GM23338 (cell line): ENCODE results near the gene LRIG3. TPM values are rescaled to one million over a fixed set of nuclear protein-coding genes. Genes with fewer than 3 reads are reported as not detected.

ENCODE experiments used
- ATAC-seq: fragments of 200-7000 bp; cut with Tn5 transposase; 3 replicates; pipeline ENCODE4 v1.9.1; 2020
- DNase-seq: peaks from one replicate; pipeline ENCODE4 v3.0.0-alpha.2; 2015; ENCODE audit warnings: low spot score
- H2AFZ ChIP-seq: fragments of 200-600 bp; sonication (generic); 2 replicates; pipeline ENCODE4 v1.8.0; 2016; ENCODE audit warnings: antibody characterized with exemption, mild to moderate bottlenecking, moderate library complexity
- H3F3A ChIP-seq: fragments of 200-600 bp; sonication (generic); replicated peaks from 2 replicates; pipeline ENCODE4 v1.8.0; 2017; ENCODE audit warnings: antibody characterized with exemption, mixed run types, low read depth
- H3K27ac ChIP-seq: fragments of 200-600 bp; sonication (generic); 2 replicates; pipeline ENCODE4 v1.6.1; 2016; ENCODE audit warnings: low read depth
- H3K27me3 ChIP-seq: fragments of 200-600 bp; sonication (generic); 2 replicates; pipeline ENCODE4 v1.8.0; 2016; ENCODE audit warnings: mild to moderate bottlenecking, mixed run types, moderate library complexity; ENCODE audit not compliant: insufficient read depth
- H3K36me3 ChIP-seq: fragments of 200-600 bp; sonication (generic); 2 replicates; pipeline ENCODE4 v1.8.0; 2016; ENCODE audit warnings: mild to moderate bottlenecking; ENCODE audit not compliant: insufficient read depth
- H3K4me1 ChIP-seq: fragments of 200-600 bp; sonication (generic); 2 replicates; pipeline ENCODE4 v1.8.0; 2016; ENCODE audit warnings: mild to moderate bottlenecking, moderate library complexity; ENCODE audit not compliant: insufficient read depth
- H3K4me2 ChIP-seq: fragments of 200-600 bp; sonication (generic); 2 replicates; pipeline ENCODE4 v1.7.1; 2017; ENCODE audit warnings: mixed run types
- H3K4me3 ChIP-seq: fragments of 200-600 bp; sonication (generic); 2 replicates; pipeline ENCODE4 v1.6.1; 2016; ENCODE audit warnings: mixed run types
- H3K79me2 ChIP-seq: fragments of 200-600 bp; sonication (generic); replicated peaks from 2 replicates; pipeline ENCODE4 v1.8.0; 2017; ENCODE audit warnings: mild to moderate bottlenecking; ENCODE audit not compliant: insufficient read depth
- H3K9me2 ChIP-seq: fragments of 200-600 bp; sonication (generic); 2 replicates; pipeline ENCODE4 v1.8.0; 2017; ENCODE audit not compliant: insufficient read depth
- H4K20me1 ChIP-seq: fragments of 200-600 bp; sonication (generic); replicated peaks from 2 replicates; pipeline ENCODE4 v1.8.0; 2017; ENCODE audit warnings: mild to moderate bottlenecking; ENCODE audit not compliant: insufficient read depth
- H3K27ac Mint-ChIP-seq: 2 replicates; pipeline ENCODE4 v1.8.0; 2020; ENCODE audit warnings: inconsistent platforms, mild to moderate bottlenecking, moderate library complexity, mixed read lengths
- H3K27me3 Mint-ChIP-seq: 3 replicates; pipeline ENCODE4 v1.8.0; 2022; ENCODE audit warnings: low read depth, mild to moderate bottlenecking, moderate library complexity, mixed read lengths, inconsistent platforms; ENCODE audit not compliant: insufficient read depth, poor library complexity
- H3K36me3 Mint-ChIP-seq: 3 replicates; pipeline ENCODE4 v1.8.0; 2021; ENCODE audit warnings: low read depth, mild to moderate bottlenecking, inconsistent platforms, moderate library complexity, mixed read lengths
- H3K4me1 Mint-ChIP-seq: 3 replicates; pipeline ENCODE4 v1.8.0; 2020; ENCODE audit warnings: mild to moderate bottlenecking, inconsistent platforms, mixed read lengths
- H3K4me3 Mint-ChIP-seq: 3 replicates; pipeline ENCODE4 v1.8.0; 2021; ENCODE audit warnings: moderate library complexity, mild to moderate bottlenecking, inconsistent platforms, mixed read lengths
- H3K9me3 Mint-ChIP-seq: 3 replicates; pipeline ENCODE4 v1.8.0; 2020; ENCODE audit warnings: moderate library complexity, mild to moderate bottlenecking, inconsistent platforms, mixed read lengths
- CREB1 ChIP-seq: fragments of 250-450 bp; sonication (Bioruptor Pico); IDR thresholded peaks from 2 replicates; pipeline ENCODE4 v1.5.0; 2020; ENCODE audit warnings: low read depth, mild to moderate bottlenecking, moderate library complexity
- EZH2 ChIP-seq: fragments of 200-600 bp; sonication (generic); IDR thresholded peaks from one replicate; pipeline ENCODE4 v1.8.0; 2017; ENCODE audit warnings: antibody characterized with exemption, mild to moderate bottlenecking, low read depth; ENCODE audit not compliant: unreplicated experiment
- JUNB ChIP-seq: IDR thresholded peaks from one replicate; pipeline ENCODE4 v1.6.1; 2016; ENCODE audit warnings: antibody characterized with exemption; ENCODE audit not compliant: unreplicated experiment
- NANOG ChIP-seq: IDR thresholded peaks from 2 replicates; pipeline ENCODE4 v1.6.1; 2016; ENCODE audit warnings: antibody characterized with exemption, borderline replicate concordance
- POLR2AphosphoS5 ChIP-seq: IDR thresholded peaks from 2 replicates; pipeline ENCODE4 v1.6.1; 2016; ENCODE audit warnings: antibody characterized with exemption, low read depth
- STAT1 ChIP-seq: IDR thresholded peaks from one replicate; pipeline ENCODE4 v1.6.1; 2016; ENCODE audit warnings: antibody characterized with exemption; ENCODE audit not compliant: unreplicated experiment
- ZNF331 ChIP-seq: fragments of 250-450 bp; sonication (Bioruptor Pico); IDR thresholded peaks from 2 replicates; pipeline ENCODE4 v1.5.0; 2020; ENCODE audit warnings: low read depth, mild to moderate bottlenecking, moderate library complexity
- polyA plus RNA-seq: library from polyadenylated mRNA; unstranded; fragments of >200 nt; fragmentation: Nextera tagmentation; extraction: Ambion mirVana; gene quantifications from 2 replicates; pipeline ENCODE4 v1.2.1, GENCODE V29; 2016
- total RNA-seq: library from RNA; depleted of rRNA; stranded (reverse); fragments of >200 nt; shearing (Covaris generic); gene quantifications from 2 replicates; pipeline ENCODE4 v1.2.3, GENCODE V29; 2014
- TF ChIP-seq, protein P1 (sequence below), 2 experiments: fragments of 200-600 bp in 1 of 2; sonication (generic) in 1 of 2; conservative IDR thresholded peaks; 2 replicates each; pipeline versions ENCODE4 v1.5.1 to v1.6.1; 2016 to 2017; ENCODE audit warnings: antibody characterized with exemption in 2 of 2, low read depth in 2 of 2, mild to moderate bottlenecking in 2 of 2, moderate library complexity in 1 of 2
- TF ChIP-seq, protein P2 (sequence below): fragments of 250-450 bp; sonication (Bioruptor Pico); IDR thresholded peaks from 2 replicates; pipeline ENCODE4 v1.5.0; 2020; ENCODE audit warnings: mild to moderate bottlenecking, moderate library complexity

The LRIG3 gene
- total and polyA plus RNA-seq, 2 experiments from 2014 or later, result 1.6 to 7.5 TPM

GRCh38 chr12:58889557-58889956, 30.7 kb downstream of the LRIG3 start:
- peaks cover 28% of the 10 kb centered on the region for H3K27me3 ChIP-seq
- no peak overlapping the region for H3K4me3 ChIP-seq
- TF ChIP-seq, protein P1, sequence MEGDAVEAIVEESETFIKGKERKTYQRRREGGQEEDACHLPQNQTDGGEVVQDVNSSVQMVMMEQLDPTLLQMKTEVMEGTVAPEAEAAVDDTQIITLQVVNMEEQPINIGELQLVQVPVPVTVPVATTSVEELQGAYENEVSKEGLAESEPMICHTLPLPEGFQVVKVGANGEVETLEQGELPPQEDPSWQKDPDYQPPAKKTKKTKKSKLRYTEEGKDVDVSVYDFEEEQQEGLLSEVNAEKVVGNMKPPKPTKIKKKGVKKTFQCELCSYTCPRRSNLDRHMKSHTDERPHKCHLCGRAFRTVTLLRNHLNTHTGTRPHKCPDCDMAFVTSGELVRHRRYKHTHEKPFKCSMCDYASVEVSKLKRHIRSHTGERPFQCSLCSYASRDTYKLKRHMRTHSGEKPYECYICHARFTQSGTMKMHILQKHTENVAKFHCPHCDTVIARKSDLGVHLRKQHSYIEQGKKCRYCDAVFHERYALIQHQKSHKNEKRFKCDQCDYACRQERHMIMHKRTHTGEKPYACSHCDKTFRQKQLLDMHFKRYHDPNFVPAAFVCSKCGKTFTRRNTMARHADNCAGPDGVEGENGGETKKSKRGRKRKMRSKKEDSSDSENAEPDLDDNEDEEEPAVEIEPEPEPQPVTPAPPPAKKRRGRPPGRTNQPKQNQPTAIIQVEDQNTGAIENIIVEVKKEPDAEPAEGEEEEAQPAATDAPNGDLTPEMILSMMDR (conservative IDR thresholded peaks at IDR 0.05; ENCODE audit: low read depth in 2 of 2), result no peak
- no peak for TF ChIP-seq NANOG
- no peak for TF ChIP-seq POLR2AphosphoS5
- no peak for TF ChIP-seq STAT1
- TF ChIP-seq CREB1, result no peak
- TF ChIP-seq JUNB, result no peak
- no peak for TF ChIP-seq ZNF331 (CRISPR knock-in tag)
- H3K36me3 Mint-ChIP-seq, result peaks cover 31% of the 10 kb centered on the region
- peaks cover under 1% of the 10 kb centered on the region for H4K20me1 ChIP-seq
- no peaks in the 10 kb centered on the region for H3K9me3 Mint-ChIP-seq
- H3K36me3 ChIP-seq, result no peaks in the 10 kb centered on the region
- H3F3A ChIP-seq, result no peaks in the 10 kb centered on the region
- H3K79me2 ChIP-seq, result no peaks in the 10 kb centered on the region
- no peak overlapping the region for H3K4me3 Mint-ChIP-seq
- no peak overlapping the region for H3K27ac Mint-ChIP-seq
- peaks cover 9% of the 10 kb centered on the region for H3K4me1 ChIP-seq
- peaks cover 6% of the 10 kb centered on the region for H3K27me3 Mint-ChIP-seq
- no peaks in the 10 kb centered on the region for H3K9me2 ChIP-seq
- H2AFZ ChIP-seq, result no peak overlapping the region
- no peak for DNase-seq
- H3K27ac ChIP-seq, result no peak overlapping the region
- H3K4me1 Mint-ChIP-seq, result peaks cover 14% of the 10 kb centered on the region; the same call in 2 of the 3 replicates
- ATAC-seq, result no peak
- H3K4me2 ChIP-seq, result no peak overlapping the region

DNA sequence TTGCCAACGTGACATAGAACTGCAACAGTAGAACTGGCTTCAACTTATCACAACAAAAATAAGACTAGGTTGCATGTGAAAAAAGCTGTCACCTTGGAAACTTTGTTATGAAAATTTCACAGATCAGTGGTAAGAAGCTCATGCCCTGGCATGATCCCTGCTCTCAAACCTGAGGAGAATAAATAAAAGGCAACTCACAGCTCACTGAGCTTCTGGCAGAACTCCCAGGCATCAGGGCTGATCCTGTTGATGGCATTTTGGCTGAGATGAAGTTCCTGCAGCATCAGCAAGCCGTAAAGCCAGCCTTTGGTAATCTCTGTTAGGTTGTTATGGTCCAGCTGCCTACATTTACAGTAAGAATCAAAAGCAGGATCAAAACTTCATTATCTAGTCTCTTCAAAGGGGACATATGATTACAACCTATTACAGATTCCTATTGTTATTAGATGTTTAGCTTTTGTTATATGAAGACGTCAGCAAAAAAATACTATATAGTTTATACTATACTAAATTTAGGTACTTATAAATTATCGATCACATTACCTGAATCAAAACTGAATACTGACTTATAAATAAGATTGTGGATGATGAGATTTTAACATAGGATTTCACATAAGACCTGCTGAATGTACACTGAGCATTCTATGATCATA, 32.0 kb downstream of the LRIG3 start:
- H3F3A ChIP-seq, result no peaks in the 10 kb centered on the region
- peaks cover 17% of the 10 kb centered on the region for H3K27me3 Mint-ChIP-seq
- no peak overlapping the region for H3K27ac Mint-ChIP-seq
- H3K27ac ChIP-seq, result no peak overlapping the region
- peaks cover 13% of the 10 kb centered on the region for H3K4me1 ChIP-seq
- 0 out of 2 replicates have a peak overlapping the region, but pooled peaks have one; percentile 25 for H3K4me2 ChIP-seq
- no peak overlapping the region for H3K4me3 Mint-ChIP-seq
- ATAC-seq (no peak), DNase-seq (no peak)
- peaks cover 18% of the 10 kb centered on the region; the same call in 2 of the 3 replicates for H3K4me1 Mint-ChIP-seq
- peaks cover 41% of the 10 kb centered on the region for H3K27me3 ChIP-seq
- H3K36me3 ChIP-seq, result no peaks in the 10 kb centered on the region
- no peak overlapping the region for H3K4me3 ChIP-seq
- no peak for TF ChIP-seq CREB1
- TF ChIP-seq JUNB, result no peak
- TF ChIP-seq, protein P2, sequence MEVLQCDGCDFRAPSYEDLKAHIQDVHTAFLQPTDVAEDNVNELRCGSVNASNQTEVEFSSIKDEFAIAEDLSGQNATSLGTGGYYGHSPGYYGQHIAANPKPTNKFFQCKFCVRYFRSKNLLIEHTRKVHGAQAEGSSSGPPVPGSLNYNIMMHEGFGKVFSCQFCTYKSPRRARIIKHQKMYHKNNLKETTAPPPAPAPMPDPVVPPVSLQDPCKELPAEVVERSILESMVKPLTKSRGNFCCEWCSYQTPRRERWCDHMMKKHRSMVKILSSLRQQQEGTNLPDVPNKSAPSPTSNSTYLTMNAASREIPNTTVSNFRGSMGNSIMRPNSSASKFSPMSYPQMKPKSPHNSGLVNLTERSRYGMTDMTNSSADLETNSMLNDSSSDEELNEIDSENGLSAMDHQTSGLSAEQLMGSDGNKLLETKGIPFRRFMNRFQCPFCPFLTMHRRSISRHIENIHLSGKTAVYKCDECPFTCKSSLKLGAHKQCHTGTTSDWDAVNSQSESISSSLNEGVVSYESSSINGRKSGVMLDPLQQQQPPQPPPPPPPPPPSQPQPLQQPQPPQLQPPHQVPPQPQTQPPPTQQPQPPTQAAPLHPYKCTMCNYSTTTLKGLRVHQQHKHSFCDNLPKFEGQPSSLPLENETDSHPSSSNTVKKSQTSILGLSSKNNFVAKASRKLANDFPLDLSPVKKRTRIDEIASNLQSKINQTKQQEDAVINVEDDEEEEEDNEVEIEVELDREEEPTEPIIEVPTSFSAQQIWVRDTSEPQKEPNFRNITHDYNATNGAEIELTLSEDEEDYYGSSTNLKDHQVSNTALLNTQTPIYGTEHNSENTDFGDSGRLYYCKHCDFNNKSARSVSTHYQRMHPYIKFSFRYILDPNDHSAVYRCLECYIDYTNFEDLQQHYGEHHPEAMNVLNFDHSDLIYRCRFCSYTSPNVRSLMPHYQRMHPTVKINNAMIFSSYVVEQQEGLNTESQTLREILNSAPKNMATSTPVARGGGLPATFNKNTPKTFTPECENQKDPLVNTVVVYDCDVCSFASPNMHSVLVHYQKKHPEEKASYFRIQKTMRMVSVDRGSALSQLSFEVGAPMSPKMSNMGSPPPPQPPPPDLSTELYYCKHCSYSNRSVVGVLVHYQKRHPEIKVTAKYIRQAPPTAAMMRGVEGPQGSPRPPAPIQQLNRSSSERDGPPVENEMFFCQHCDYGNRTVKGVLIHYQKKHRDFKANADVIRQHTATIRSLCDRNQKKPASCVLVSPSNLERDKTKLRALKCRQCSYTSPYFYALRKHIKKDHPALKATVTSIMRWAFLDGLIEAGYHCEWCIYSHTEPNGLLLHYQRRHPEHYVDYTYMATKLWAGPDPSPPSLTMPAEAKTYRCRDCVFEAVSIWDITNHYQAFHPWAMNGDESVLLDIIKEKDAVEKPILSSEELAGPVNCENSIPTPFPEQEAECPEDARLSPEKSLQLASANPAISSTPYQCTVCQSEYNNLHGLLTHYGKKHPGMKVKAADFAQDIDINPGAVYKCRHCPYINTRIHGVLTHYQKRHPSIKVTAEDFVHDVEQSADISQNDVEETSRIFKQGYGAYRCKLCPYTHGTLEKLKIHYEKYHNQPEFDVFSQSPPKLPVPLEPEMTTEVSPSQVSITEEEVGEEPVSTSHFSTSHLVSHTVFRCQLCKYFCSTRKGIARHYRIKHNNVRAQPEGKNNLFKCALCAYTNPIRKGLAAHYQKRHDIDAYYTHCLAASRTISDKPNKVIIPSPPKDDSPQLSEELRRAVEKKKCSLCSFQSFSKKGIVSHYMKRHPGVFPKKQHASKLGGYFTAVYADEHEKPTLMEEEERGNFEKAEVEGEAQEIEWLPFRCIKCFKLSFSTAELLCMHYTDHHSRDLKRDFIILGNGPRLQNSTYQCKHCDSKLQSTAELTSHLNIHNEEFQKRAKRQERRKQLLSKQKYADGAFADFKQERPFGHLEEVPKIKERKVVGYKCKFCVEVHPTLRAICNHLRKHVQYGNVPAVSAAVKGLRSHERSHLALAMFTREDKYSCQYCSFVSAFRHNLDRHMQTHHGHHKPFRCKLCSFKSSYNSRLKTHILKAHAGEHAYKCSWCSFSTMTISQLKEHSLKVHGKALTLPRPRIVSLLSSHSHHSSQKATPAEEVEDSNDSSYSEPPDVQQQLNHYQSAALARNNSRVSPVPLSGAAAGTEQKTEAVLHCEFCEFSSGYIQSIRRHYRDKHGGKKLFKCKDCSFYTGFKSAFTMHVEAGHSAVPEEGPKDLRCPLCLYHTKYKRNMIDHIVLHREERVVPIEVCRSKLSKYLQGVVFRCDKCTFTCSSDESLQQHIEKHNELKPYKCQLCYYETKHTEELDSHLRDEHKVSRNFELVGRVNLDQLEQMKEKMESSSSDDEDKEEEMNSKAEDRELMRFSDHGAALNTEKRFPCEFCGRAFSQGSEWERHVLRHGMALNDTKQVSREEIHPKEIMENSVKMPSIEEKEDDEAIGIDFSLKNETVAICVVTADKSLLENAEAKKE (CRISPR knock-in tag), result no peak
- TF ChIP-seq ZNF331 (CRISPR knock-in tag), result no peak
- no peak for TF ChIP-seq NANOG
- no peak for TF ChIP-seq STAT1
- TF ChIP-seq, protein P1 (conservative IDR thresholded peaks at IDR 0.05; ENCODE audit: low read depth in 2 of 2), result no peak
- no peak for TF ChIP-seq EZH2
- no peaks in the 10 kb centered on the region for H3K9me3 Mint-ChIP-seq
- H2AFZ ChIP-seq, result no peak overlapping the region
- no peaks in the 10 kb centered on the region for H3K9me2 ChIP-seq
- no peaks in the 10 kb centered on the region for H3K79me2 ChIP-seq
- peaks cover 32% of the 10 kb centered on the region for H3K36me3 Mint-ChIP-seq
- peaks cover 3% of the 10 kb centered on the region for H4K20me1 ChIP-seq
